CD8-positive, alpha-beta memory T cell (primary cell): Measurements from ENCODE around the gene LIF. TPM values are rescaled to one million over a fixed set of nuclear protein-coding genes. Genes with fewer than 3 reads are reported as not detected.

Source experiments
- CTCF ChIA-PET: fragments of 350-600 bp; sonication (Branson Sonifier 250); formaldehyde crosslinking; loops from one replicate; lab custom pipeline; 2021; ENCODE audit warnings: antibody characterized with exemption; lab: Charles Lee
- POLR2A ChIA-PET: fragments of 350-600 bp; sonication (Branson Sonifier 250); formaldehyde crosslinking; loops from one replicate; lab custom pipeline; 2021; ENCODE audit warnings: antibody characterized with exemption; lab: Charles Lee
- DNase-seq, 5 donors: peaks; one replicate each; pipeline versions ENCODE4 v3.0.0 to v3.0.0-alpha.2; 2020 to 2022; ENCODE audit warnings: mixed read lengths in 1 of 5
- H3K27ac ChIP-seq: one replicate; pipeline ENCODE4 v1.7.0; 2013; ENCODE audit warnings: low read depth, mild to moderate bottlenecking, low read length, moderate library complexity
- H3K27me3 ChIP-seq: 2 replicates; pipeline ENCODE4 v1.7.0; 2013; ENCODE audit warnings: low read length, mild to moderate bottlenecking; ENCODE audit not compliant: insufficient read depth, poor library complexity, severe bottlenecking
- H3K36me3 ChIP-seq: 2 replicates; pipeline ENCODE4 v1.7.0; 2013; ENCODE audit warnings: mild to moderate bottlenecking, low read length, moderate library complexity; ENCODE audit not compliant: insufficient read depth
- H3K4me1 ChIP-seq: 2 replicates; pipeline ENCODE4 v1.7.0; 2013; ENCODE audit warnings: mild to moderate bottlenecking, low read length, moderate library complexity; ENCODE audit not compliant: insufficient read depth
- H3K4me3 ChIP-seq: 2 replicates; pipeline ENCODE4 v1.7.0; 2013; ENCODE audit warnings: mild to moderate bottlenecking, low read length
- H3K9me3 ChIP-seq: 2 replicates; pipeline ENCODE4 v1.7.0; 2013; ENCODE audit warnings: mild to moderate bottlenecking, low read length
- H3K27ac Mint-ChIP-seq, 8 donors: one replicate each; pipeline ENCODE4 v1.8.0; 2020 to 2021; ENCODE audit warnings: mixed read lengths in 8 of 8, mild to moderate bottlenecking in 6 of 8, inconsistent platforms in 3 of 8, moderate library complexity in 3 of 8
- H3K27me3 Mint-ChIP-seq, 2 donors: one replicate each; pipeline ENCODE4 v1.8.0; 2020 to 2021; ENCODE audit warnings: mixed read lengths in 2 of 2, mild to moderate bottlenecking in 1 of 2, moderate library complexity in 1 of 2
- H3K36me3 Mint-ChIP-seq, 3 donors: one replicate each; pipeline ENCODE4 v1.8.0; 2020 to 2021; ENCODE audit warnings: mixed read lengths in 3 of 3, inconsistent platforms in 1 of 3, mild to moderate bottlenecking in 1 of 3
- H3K4me1 Mint-ChIP-seq, 3 donors: one replicate each; pipeline ENCODE4 v1.8.0; 2020 to 2021; ENCODE audit warnings: mixed read lengths in 3 of 3, inconsistent platforms in 1 of 3, mild to moderate bottlenecking in 1 of 3
- H3K4me3 Mint-ChIP-seq, 7 donors: one replicate each; pipeline ENCODE4 v1.8.0; 2020 to 2021; ENCODE audit warnings: mixed read lengths in 7 of 7, mild to moderate bottlenecking in 6 of 7, moderate library complexity in 4 of 7, inconsistent platforms in 2 of 7
- H3K9me3 Mint-ChIP-seq, 5 donors: one replicate each; pipeline ENCODE4 v1.8.0; 2020 to 2022; ENCODE audit warnings: mixed read lengths in 5 of 5, mild to moderate bottlenecking in 3 of 5, moderate library complexity in 2 of 5, inconsistent platforms in 1 of 5
- polyA plus RNA-seq: library from polyadenylated mRNA; unstranded; fragments of 300-500 nt; fragmentation: Illumina TruSeq; gene quantifications from one replicate; pipeline ENCODE4 v1.2.3, GENCODE V29; 2021
- total RNA-seq, 2 experiments: library from RNA; stranded (reverse); gene quantifications; one replicate each; pipeline ENCODE4 v1.2.3, GENCODE V29; 2021

Gene LIF
- total and polyA plus RNA-seq, 3 experiments from 2014 or later = 87.5 to 88.6 TPM; not detected in 1

DNA sequence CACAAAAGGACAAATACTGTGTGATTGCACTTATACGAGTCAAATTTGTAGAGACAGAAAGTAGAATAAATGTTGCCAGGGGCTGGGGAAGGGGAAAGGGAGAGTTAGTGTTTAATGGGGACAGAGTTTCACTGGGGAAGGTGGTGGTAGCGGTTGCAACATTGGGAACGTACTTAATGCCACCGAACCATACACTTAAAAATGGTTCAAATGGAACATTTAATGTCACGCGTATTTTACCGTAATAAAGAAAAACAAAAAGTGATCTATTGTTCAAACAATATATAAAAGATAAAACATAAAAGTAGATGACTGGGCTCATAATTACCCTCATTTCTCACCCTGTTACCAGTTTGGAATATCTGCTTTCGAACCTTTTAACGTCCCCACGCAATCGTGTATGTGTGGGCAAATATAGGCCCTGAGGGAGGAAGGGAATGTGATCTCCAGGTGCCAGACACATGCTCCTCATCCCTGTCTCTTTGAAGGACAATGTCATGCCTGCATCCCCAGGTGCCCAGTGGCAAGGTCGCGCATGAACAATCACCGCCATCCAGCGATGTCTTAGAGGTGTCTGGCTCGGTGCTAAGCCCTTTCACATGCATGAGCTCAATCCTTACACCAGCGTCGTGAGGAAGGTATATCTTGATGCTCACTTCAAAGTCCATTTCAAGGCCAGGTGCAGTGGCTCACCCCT is 35.3 kb downstream of the LIF start:
- ChIA-PET CTCF (no interaction called here), POLR2A (no interaction called here)
- Mint-ChIP-seq H3K36me3 (no peaks in the 10 kb centered on the region), H3K4me1 (peaks cover 0 to 13% (median 10%) of the 10 kb centered on the region in 3 donors), H3K27ac (no peak overlapping the region), H3K4me3 (no peak overlapping the region), H3K9me3 (no peaks in the 10 kb centered on the region), H3K27me3 (peaks cover 0 to 1% of the 10 kb centered on the region in 2 donors)
- no peak overlapping the region for H3K4me3 ChIP-seq
- DNase-seq = no peak
- no peak overlapping the region for H3K27ac ChIP-seq
- no peaks in the 10 kb centered on the region for H3K36me3 ChIP-seq
- H3K27me3 ChIP-seq = no peaks in the 10 kb centered on the region
- H3K4me1 ChIP-seq = no peaks in the 10 kb centered on the region
- no peaks in the 10 kb centered on the region for H3K9me3 ChIP-seq

DNA sequence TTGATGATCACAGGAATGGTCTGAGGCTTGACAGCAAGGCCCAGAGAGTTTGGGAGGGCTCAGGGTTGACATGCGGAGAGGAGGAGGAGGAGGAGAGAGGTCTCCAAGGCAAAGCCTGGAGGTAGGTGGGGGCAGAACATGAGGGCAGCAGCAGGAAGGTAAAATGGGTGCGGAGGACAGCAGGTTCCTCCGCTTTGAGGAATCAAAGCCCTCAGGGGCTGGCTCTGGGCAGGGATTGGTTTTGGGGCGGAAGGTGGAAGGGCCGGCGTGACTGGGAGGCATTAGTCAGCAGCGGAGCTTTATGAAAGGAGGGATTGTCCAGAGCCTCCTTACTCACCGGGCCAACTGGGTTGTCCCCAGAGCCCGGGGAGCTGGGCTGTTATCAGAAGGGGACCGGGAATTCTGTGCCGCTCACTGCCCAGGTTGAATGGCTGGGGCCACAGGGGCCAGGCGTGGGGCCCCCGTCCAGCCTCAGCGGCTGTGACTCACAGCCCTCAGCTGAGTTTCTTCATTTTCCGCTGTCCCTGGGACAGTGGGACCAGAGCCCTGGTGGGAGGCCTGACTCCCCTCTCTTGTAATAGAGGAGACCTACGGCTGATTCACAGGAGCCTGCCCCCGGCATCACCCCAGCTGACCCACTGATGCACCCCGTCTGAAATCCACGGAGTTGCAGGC is 36.2 kb downstream of the LIF start:
- Histone ChIP-seq H3K36me3 (no peaks in the 10 kb centered on the region), H3K4me1 (no peaks in the 10 kb centered on the region), H3K9me3 (no peaks in the 10 kb centered on the region), H3K27me3 (no peaks in the 10 kb centered on the region), H3K27ac (no peak overlapping the region), H3K4me3 (no peak overlapping the region)
- H3K27ac Mint-ChIP-seq = no peak overlapping the region
- peaks cover 0 to 13% (median 9%) of the 10 kb centered on the region in 3 donors for H3K4me1 Mint-ChIP-seq
- peaks cover 0 to 1% of the 10 kb centered on the region in 2 donors for H3K27me3 Mint-ChIP-seq
- H3K4me3 Mint-ChIP-seq = no peak overlapping the region
- H3K9me3 Mint-ChIP-seq = no peaks in the 10 kb centered on the region
- POLR2A ChIA-PET = no interaction called here
- H3K36me3 Mint-ChIP-seq = no peaks in the 10 kb centered on the region
- no peak for DNase-seq
- CTCF ChIA-PET = no interaction called here

DNA sequence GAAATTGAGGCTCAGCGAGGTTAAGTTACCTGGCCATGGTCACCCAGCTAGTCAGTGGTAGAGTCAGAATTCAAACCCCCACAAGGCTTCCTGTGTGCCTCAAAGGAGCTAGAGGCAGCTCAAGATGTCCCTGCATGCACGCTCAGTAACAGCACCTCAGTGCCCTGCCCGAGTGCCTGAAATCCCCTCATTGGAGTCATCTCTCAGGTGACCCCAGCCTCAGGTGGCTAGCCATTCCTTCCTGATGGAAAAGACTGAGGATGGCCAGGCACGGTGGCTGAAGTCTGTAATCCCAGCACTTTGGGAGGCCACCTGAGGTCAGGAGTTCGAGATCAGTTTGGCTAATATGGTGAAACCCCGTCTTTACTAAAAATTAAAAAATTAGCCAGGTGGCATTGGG is 36.9 kb downstream of the LIF start:
- Mint-ChIP-seq H3K9me3 (no peaks in the 10 kb centered on the region), H3K27me3 (peaks cover 0 to 1% of the 10 kb centered on the region in 2 donors), H3K36me3 (no peaks in the 10 kb centered on the region), H3K27ac (no peak overlapping the region), H3K4me3 (no peak overlapping the region), H3K4me1 (peaks cover 0 to 9% (median 7%) of the 10 kb centered on the region in 3 donors)
- Histone ChIP-seq H3K27ac (no peak overlapping the region), H3K4me3 (no peak overlapping the region), H3K4me1 (no peaks in the 10 kb centered on the region), H3K9me3 (no peaks in the 10 kb centered on the region), H3K27me3 (no peaks in the 10 kb centered on the region), H3K36me3 (no peaks in the 10 kb centered on the region)
- ChIA-PET CTCF (no interaction called here), POLR2A (no interaction called here)
- DNase-seq = no peak

DNA sequence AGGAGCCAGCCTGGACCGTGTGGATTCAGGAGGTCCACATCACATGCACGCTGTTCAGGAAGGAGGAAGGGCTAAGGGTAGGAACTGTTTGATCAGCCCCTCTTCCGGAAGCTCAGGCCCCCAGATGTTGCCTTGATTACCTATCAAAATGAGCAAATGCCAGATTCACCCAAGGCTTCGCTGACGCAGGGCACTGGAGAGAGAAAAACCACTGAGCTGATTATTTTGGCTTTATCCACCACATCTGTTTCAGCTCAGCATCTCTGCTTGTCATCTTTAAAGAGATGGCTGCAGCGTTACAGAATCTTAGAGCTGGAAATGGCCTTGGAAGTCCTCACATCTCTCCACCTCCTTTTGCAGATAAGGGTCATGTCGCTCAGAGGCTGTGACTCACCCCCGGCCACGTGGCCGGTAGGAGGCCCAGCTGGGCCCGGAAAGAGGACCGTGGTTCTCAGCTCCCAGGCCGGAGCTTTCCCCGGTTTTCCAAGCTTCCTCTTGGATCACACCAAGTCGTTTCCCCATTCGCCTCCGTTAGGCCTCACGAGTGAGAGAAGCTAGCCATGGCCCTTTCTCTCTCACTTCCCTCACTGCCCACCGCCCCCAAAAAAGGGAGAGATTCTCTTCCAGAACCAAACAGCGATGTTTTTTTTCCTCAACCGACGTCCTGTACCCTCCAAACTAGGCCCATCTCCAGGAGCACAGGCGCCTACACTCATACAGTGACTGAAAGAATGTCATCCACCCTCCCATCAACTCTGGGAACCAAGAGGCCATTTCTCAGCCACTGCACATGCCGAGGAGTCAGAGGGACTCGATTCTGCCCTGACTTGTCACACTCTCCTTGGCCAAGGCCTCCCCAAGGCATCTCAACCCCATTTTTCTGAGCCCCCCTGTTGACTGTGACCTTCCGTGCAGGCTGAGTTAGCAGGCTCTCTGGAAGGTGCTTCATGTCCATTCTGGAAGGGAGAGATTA is 37.6 kb downstream of the LIF start:
- Histone ChIP-seq H3K36me3 (no peaks in the 10 kb centered on the region), H3K9me3 (no peaks in the 10 kb centered on the region), H3K4me1 (no peaks in the 10 kb centered on the region), H3K27me3 (no peaks in the 10 kb centered on the region), H3K4me3 (no peak overlapping the region), H3K27ac (peak overlapping the region; percentile 18)
- no peaks in the 10 kb centered on the region for H3K9me3 Mint-ChIP-seq
- ChIA-PET POLR2A (no interaction called here), CTCF (no interaction called here)
- peaks cover 0 to 7% (median 7%) of the 10 kb centered on the region in 3 donors for H3K4me1 Mint-ChIP-seq
- no peak for DNase-seq
- no peak overlapping the region for H3K4me3 Mint-ChIP-seq
- H3K36me3 Mint-ChIP-seq = no peaks in the 10 kb centered on the region
- peak overlapping the region in 2 of 8 donors; percentile 74 to 84 for H3K27ac Mint-ChIP-seq
- peaks cover 0 to 1% of the 10 kb centered on the region in 2 donors for H3K27me3 Mint-ChIP-seq

DNA sequence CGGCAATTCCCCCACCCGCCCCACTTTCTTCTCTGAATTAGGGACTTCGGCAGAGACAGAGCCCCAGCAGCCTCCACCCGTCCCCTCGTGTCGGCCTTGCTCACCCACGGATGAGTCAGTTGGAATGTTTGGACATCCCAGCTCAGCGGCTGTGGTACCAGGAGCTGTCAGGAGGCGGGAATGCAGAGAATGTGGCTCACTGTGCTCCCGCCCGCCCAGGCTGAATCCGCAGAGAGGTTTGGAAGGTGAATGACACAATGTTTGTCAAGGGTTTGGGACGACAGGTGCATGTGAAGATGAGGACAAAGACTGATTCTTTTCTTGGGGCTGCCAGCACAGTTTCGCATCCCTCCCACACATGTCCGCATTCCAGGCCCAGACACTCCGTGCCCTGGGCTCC is 39.6 kb downstream of the LIF start:
- Mint-ChIP-seq H3K9me3 (no peaks in the 10 kb centered on the region), H3K27me3 (peaks cover 0 to 4% of the 10 kb centered on the region in 2 donors), H3K4me1 (no peaks in the 10 kb centered on the region), H3K4me3 (no peak overlapping the region), H3K27ac (no peak overlapping the region), H3K36me3 (no peaks in the 10 kb centered on the region)
- Histone ChIP-seq H3K4me1 (no peaks in the 10 kb centered on the region), H3K27me3 (no peaks in the 10 kb centered on the region), H3K4me3 (no peak overlapping the region), H3K27ac (no peak overlapping the region), H3K9me3 (no peaks in the 10 kb centered on the region), H3K36me3 (no peaks in the 10 kb centered on the region)
- DNase-seq = no peak
- CTCF ChIA-PET = no interaction called here
- POLR2A ChIA-PET = no interaction called here

DNA sequence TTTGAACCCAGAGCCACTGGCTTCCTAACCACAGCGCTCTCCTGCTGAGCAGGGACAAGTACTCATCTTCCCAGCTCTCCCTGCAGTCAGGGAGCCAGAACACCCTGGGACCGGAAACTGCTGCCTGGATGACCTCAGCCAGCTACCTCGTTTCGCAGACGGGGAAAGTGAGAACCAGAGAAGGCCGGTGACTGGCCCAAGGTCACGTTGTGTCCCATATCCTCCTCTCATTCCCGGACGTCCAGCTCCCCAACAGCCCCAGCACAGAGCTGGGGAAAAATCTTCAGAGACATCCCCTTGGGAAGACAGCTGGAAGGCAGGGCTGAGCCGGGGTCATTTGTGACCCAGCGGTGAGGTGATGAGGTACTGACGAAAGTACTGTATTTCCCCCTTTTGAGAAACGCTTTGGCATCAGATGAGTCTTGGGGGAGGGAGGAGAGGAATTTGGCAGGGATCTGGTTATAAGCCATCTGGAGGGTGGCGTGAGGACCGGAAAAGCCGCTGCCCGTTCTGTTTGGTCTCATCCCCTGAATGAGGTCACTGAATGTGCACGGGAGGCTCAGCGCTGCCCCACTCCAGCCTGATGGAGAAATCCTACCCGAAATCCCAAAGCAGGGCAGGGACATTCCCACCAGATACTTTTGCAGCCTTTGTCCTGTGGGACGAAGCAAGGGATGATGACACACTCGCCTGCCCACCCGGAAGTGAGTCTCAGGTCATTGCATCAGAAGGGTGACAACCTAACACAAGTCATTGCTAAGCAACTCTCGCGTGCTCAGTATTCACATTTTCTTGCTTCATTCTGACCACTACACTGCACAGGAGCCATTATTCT is 41.1 kb downstream of the LIF start:
- Histone ChIP-seq H3K4me1 (no peaks in the 10 kb centered on the region), H3K36me3 (no peaks in the 10 kb centered on the region), H3K4me3 (no peak overlapping the region), H3K27ac (no peak overlapping the region), H3K27me3 (no peaks in the 10 kb centered on the region), H3K9me3 (no peaks in the 10 kb centered on the region)
- H3K36me3 Mint-ChIP-seq = no peaks in the 10 kb centered on the region
- no peaks in the 10 kb centered on the region for H3K9me3 Mint-ChIP-seq
- H3K27ac Mint-ChIP-seq = no peak overlapping the region
- ChIA-PET CTCF (interaction anchor here (0.6 kb wide), 1 partner anchor 9 kb away, joined by 3 read pairs; no protein-coding TSS in a partner anchor), POLR2A (no interaction called here)
- no peaks in the 10 kb centered on the region for H3K4me1 Mint-ChIP-seq
- peaks cover 0 to 4% of the 10 kb centered on the region in 2 donors for H3K27me3 Mint-ChIP-seq
- H3K4me3 Mint-ChIP-seq = no peak overlapping the region
- DNase-seq = no peak

DNA sequence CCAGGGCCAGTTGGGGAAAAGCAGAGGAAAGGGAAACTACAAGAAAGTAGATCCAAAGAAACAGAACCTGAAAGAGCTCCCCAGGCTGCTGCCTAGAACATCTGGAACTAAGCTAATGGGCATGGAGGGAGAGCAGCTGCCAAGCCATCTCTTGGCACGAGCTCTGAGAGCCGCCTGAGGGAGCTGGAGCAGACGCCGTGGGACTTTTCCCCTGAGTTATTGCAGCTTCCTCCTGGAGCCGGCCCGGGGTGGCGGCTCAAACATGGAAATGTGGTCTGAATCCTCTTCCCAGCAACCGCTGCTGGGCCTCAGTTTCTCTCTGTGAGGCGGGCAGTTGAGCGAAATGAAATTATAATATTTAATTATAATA is 41.8 kb downstream of the LIF start:
- H3K4me3 ChIP-seq = no peak overlapping the region
- DNase-seq = no peak
- CTCF ChIA-PET = interaction anchor here (0.6 kb wide), 1 partner anchor 10 kb away, joined by 3 read pairs; no protein-coding TSS in a partner anchor
- H3K9me3 ChIP-seq = no peaks in the 10 kb centered on the region
- Mint-ChIP-seq H3K9me3 (no peaks in the 10 kb centered on the region), H3K4me3 (no peak overlapping the region), H3K4me1 (no peaks in the 10 kb centered on the region), H3K36me3 (no peaks in the 10 kb centered on the region), H3K27ac (peak overlapping the region in 1 of 8 donors; percentile 42), H3K27me3 (peaks cover 0 to 4% of the 10 kb centered on the region in 2 donors)
- POLR2A ChIA-PET = no interaction called here
- no peaks in the 10 kb centered on the region for H3K4me1 ChIP-seq
- no peak overlapping the region for H3K27ac ChIP-seq
- no peaks in the 10 kb centered on the region for H3K27me3 ChIP-seq
- no peaks in the 10 kb centered on the region for H3K36me3 ChIP-seq
